WTC11 (cell line): ENCODE data around the gene STX2. TPM values are rescaled to one million over a fixed set of nuclear protein-coding genes. Genes with fewer than 3 reads are reported as not detected.

ENCODE experiments used
- ATAC-seq: fragments of 200-7000 bp; cut with Tn5 transposase; 2 replicates; pipeline ENCODE4 v1.10.0; 2021; ENCODE audit warnings: mild to moderate bottlenecking, moderate library complexity
- CTCF ChIA-PET: fragments of 300-600 bp; sonication (Branson Sonifier 250); formaldehyde crosslinking; loops from one replicate; lab custom pipeline; 2021; ENCODE audit warnings: antibody characterized with exemption; lab: Charles Lee
- POLR2A ChIA-PET: fragments of 350-600 bp; sonication (Branson Sonifier 250); formaldehyde crosslinking; loops from one replicate; lab custom pipeline; 2021; ENCODE audit warnings: antibody characterized with exemption; lab: Charles Lee
- DNase-seq: peaks from one replicate; pipeline ENCODE4 v3.0.0; 2021; ENCODE audit warnings: low spot score
- H3K27ac Mint-ChIP-seq: 2 replicates; pipeline ENCODE4 v1.8.0; 2021; ENCODE audit warnings: mixed read lengths
- H3K27me3 Mint-ChIP-seq: 2 replicates; pipeline ENCODE4 v1.8.0; 2021; ENCODE audit warnings: low read depth, mild to moderate bottlenecking, moderate library complexity, mixed read lengths
- H3K36me3 Mint-ChIP-seq: 2 replicates; pipeline ENCODE4 v1.8.0; 2021; ENCODE audit warnings: mixed read lengths
- H3K4me1 Mint-ChIP-seq: 2 replicates; pipeline ENCODE4 v1.8.0; 2022; ENCODE audit warnings: mixed read lengths
- H3K4me3 Mint-ChIP-seq: 2 replicates; pipeline ENCODE4 v1.8.0; 2021; ENCODE audit warnings: mild to moderate bottlenecking, moderate library complexity, mixed read lengths
- H3K9me3 Mint-ChIP-seq: 2 replicates; pipeline ENCODE4 v1.8.0; 2021; ENCODE audit warnings: mixed read lengths
- ATF1 ChIP-seq: sonication (generic); formaldehyde crosslinking; IDR thresholded peaks from 2 replicates; pipeline ENCODE4 v1.8.1; 2023; ENCODE audit warnings: mild to moderate bottlenecking, moderate library complexity, missing genetic modification reagents
- CREM ChIP-seq: sonication (generic); formaldehyde crosslinking; IDR thresholded peaks from 2 replicates; pipeline ENCODE4 v1.8.1; 2022; ENCODE audit warnings: mild to moderate bottlenecking, missing genetic modification reagents, moderate library complexity
- E2F1 ChIP-seq: sonication (generic); formaldehyde crosslinking; IDR thresholded peaks from 2 replicates; pipeline ENCODE4 v1.8.0; 2022; ENCODE audit warnings: mild to moderate bottlenecking, missing genetic modification reagents
- ELF4 ChIP-seq: sonication (generic); formaldehyde crosslinking; IDR thresholded peaks from 2 replicates; pipeline ENCODE4 v1.8.1; 2022; ENCODE audit warnings: low read depth, mild to moderate bottlenecking, moderate library complexity, missing genetic modification reagents
- GTF2I ChIP-seq: fragments of 250-450 bp; sonication (Bioruptor Pico); conservative IDR thresholded peaks from 2 replicates; pipeline ENCODE4 v1.4.0; 2021; ENCODE audit warnings: mild to moderate bottlenecking
- HMGXB4 ChIP-seq: sonication (generic); formaldehyde crosslinking; IDR thresholded peaks from 2 replicates; pipeline ENCODE4 v1.8.1; 2023; ENCODE audit warnings: mild to moderate bottlenecking, moderate library complexity, missing genetic modification reagents
- MLX ChIP-seq: sonication (generic); formaldehyde crosslinking; IDR thresholded peaks from 2 replicates; pipeline ENCODE4 v1.8.1; 2023; ENCODE audit warnings: mild to moderate bottlenecking, missing genetic modification reagents, moderate library complexity
- PREB ChIP-seq: sonication (generic); formaldehyde crosslinking; IDR thresholded peaks from 2 replicates; pipeline ENCODE4 v1.8.1; 2022; ENCODE audit warnings: mild to moderate bottlenecking, missing genetic modification reagents, moderate library complexity, borderline replicate concordance
- SMAD3 ChIP-seq: sonication (generic); formaldehyde crosslinking; IDR thresholded peaks from 2 replicates; pipeline ENCODE4 v1.8.0; 2022; ENCODE audit warnings: missing genetic modification reagents, mild to moderate bottlenecking, borderline replicate concordance
- TCF7 ChIP-seq: sonication (generic); formaldehyde crosslinking; IDR thresholded peaks from 2 replicates; pipeline ENCODE4 v1.8.0; 2022; ENCODE audit warnings: mild to moderate bottlenecking, low read depth, missing genetic modification reagents, moderate library complexity
- ZBTB21 ChIP-seq: sonication (generic); formaldehyde crosslinking; IDR thresholded peaks from 2 replicates; pipeline ENCODE4 v1.8.1; 2023; ENCODE audit warnings: mild to moderate bottlenecking, missing genetic modification reagents, borderline replicate concordance
- ZNF232 ChIP-seq: sonication (generic); formaldehyde crosslinking; IDR thresholded peaks from 2 replicates; pipeline ENCODE4 v1.8.0; 2022; ENCODE audit warnings: mild to moderate bottlenecking, missing genetic modification reagents
- ZNF423 ChIP-seq: fragments of 250-450 bp; sonication (Bioruptor Pico); IDR thresholded peaks from 2 replicates; pipeline ENCODE4 v2.1.2; 2022; ENCODE audit warnings: mild to moderate bottlenecking, moderate library complexity
- ZSCAN18 ChIP-seq: fragments of 250-450 bp; sonication (Bioruptor Pico); IDR thresholded peaks from 2 replicates; pipeline ENCODE4 v2.1.2; 2022; ENCODE audit warnings: mild to moderate bottlenecking, moderate library complexity
- total RNA-seq: library from RNA; stranded (reverse); gene quantifications from 3 replicates; pipeline ENCODE4 v1.2.3, GENCODE V29; 2021
- TF ChIP-seq, protein P1 (sequence below): sonication (generic); formaldehyde crosslinking; IDR thresholded peaks from 2 replicates; pipeline ENCODE4 v1.8.0; 2022; ENCODE audit warnings: mild to moderate bottlenecking, missing genetic modification reagents
- TF ChIP-seq, protein P2 (sequence below): fragments of 250-450 bp; sonication (Bioruptor Pico); IDR thresholded peaks from 2 replicates; pipeline ENCODE4 v1.9.0; 2021; ENCODE audit warnings: mild to moderate bottlenecking
- TF ChIP-seq, protein P3 (sequence below): fragments of 250-450 bp; sonication (Bioruptor Pico); IDR thresholded peaks from 2 replicates; pipeline ENCODE4 v1.9.0; 2021; ENCODE audit warnings: mild to moderate bottlenecking
- TF ChIP-seq, protein P4 (sequence below): fragments of 250-450 bp; sonication (Bioruptor Pico); conservative IDR thresholded peaks from 2 replicates; pipeline ENCODE4 v1.9.0; 2021; ENCODE audit warnings: mild to moderate bottlenecking

The STX2 gene
- total RNA-seq, 1 experiment from 2014 or later, result 22.7 TPM

DNA sequence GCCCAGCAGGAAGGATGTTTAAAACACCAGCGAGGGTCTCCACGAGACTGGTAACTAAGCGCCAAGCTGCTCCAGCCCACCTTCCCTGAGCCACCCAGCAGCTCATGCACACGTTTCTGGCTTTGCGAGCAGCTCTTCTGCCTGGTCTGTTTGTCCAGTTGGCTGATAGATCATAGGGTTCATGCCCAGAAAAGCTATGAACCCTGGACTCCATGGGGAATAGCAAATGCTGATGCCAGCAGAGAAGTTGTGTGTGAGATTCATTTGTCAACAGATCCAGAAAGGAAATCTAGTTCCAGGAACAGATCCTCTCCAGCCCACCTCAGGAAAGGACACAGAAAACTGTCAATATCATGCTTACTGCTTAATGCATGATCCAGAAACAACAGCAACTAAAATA is 94.8 kb downstream of the STX2 start:
- ChIA-PET CTCF (no interaction called here), POLR2A (no interaction called here)
- DNase-seq (no peak), ATAC-seq (no peak)
- TF ChIP-seq ZNF423 (CRISPR knock-in tag), result no peak
- no peak for TF ChIP-seq ATF1
- no peak for TF ChIP-seq ZSCAN18
- TF ChIP-seq ELF4, result no peak
- no peak for TF ChIP-seq MLX (CRISPR knock-in tag)
- TF ChIP-seq, protein P1, sequence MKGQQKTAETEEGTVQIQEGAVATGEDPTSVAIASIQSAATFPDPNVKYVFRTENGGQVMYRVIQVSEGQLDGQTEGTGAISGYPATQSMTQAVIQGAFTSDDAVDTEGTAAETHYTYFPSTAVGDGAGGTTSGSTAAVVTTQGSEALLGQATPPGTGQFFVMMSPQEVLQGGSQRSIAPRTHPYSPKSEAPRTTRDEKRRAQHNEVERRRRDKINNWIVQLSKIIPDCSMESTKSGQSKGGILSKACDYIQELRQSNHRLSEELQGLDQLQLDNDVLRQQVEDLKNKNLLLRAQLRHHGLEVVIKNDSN, result no peak
- no peak for TF ChIP-seq ZNF232 (CRISPR knock-in tag)
- TF ChIP-seq, protein P2, sequence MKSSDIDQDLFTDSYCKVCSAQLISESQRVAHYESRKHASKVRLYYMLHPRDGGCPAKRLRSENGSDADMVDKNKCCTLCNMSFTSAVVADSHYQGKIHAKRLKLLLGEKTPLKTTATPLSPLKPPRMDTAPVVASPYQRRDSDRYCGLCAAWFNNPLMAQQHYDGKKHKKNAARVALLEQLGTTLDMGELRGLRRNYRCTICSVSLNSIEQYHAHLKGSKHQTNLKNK (CRISPR knock-in tag), result no peak
- H3K4me1 Mint-ChIP-seq, result peaks cover 4% of the 10 kb centered on the region
- no peak overlapping the region for H3K27ac Mint-ChIP-seq
- H3K4me3 Mint-ChIP-seq, result no peak overlapping the region
- peaks cover 24% of the 10 kb centered on the region for H3K9me3 Mint-ChIP-seq
- no peaks in the 10 kb centered on the region for H3K36me3 Mint-ChIP-seq
- H3K27me3 Mint-ChIP-seq, result no peaks in the 10 kb centered on the region; the same call in none of the 2 replicates

GRCh38 chr12:130743606-130744005 is 95.4 kb downstream of the STX2 start:
- ChIA-PET CTCF (no interaction called here), POLR2A (no interaction called here)
- ATAC-seq (no peak), DNase-seq (no peak)
- H3K27me3 Mint-ChIP-seq, result no peaks in the 10 kb centered on the region; the same call in none of the 2 replicates
- H3K36me3 Mint-ChIP-seq, result no peaks in the 10 kb centered on the region
- peaks cover 26% of the 10 kb centered on the region for H3K9me3 Mint-ChIP-seq
- no peak overlapping the region for H3K27ac Mint-ChIP-seq
- peaks cover 4% of the 10 kb centered on the region for H3K4me1 Mint-ChIP-seq
- H3K4me3 Mint-ChIP-seq, result no peak overlapping the region
- no peak for TF ChIP-seq SMAD3
- TF ChIP-seq, protein P3, sequence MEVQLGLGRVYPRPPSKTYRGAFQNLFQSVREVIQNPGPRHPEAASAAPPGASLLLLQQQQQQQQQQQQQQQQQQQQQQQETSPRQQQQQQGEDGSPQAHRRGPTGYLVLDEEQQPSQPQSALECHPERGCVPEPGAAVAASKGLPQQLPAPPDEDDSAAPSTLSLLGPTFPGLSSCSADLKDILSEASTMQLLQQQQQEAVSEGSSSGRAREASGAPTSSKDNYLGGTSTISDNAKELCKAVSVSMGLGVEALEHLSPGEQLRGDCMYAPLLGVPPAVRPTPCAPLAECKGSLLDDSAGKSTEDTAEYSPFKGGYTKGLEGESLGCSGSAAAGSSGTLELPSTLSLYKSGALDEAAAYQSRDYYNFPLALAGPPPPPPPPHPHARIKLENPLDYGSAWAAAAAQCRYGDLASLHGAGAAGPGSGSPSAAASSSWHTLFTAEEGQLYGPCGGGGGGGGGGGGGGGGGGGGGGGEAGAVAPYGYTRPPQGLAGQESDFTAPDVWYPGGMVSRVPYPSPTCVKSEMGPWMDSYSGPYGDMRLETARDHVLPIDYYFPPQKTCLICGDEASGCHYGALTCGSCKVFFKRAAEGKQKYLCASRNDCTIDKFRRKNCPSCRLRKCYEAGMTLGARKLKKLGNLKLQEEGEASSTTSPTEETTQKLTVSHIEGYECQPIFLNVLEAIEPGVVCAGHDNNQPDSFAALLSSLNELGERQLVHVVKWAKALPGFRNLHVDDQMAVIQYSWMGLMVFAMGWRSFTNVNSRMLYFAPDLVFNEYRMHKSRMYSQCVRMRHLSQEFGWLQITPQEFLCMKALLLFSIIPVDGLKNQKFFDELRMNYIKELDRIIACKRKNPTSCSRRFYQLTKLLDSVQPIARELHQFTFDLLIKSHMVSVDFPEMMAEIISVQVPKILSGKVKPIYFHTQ (CRISPR knock-in tag), result no peak
- no peak for TF ChIP-seq HMGXB4 (CRISPR knock-in tag)
- TF ChIP-seq ZBTB21 (CRISPR knock-in tag), result no peak
- no peak for TF ChIP-seq E2F1 (CRISPR knock-in tag)
- TF ChIP-seq, protein P4, sequence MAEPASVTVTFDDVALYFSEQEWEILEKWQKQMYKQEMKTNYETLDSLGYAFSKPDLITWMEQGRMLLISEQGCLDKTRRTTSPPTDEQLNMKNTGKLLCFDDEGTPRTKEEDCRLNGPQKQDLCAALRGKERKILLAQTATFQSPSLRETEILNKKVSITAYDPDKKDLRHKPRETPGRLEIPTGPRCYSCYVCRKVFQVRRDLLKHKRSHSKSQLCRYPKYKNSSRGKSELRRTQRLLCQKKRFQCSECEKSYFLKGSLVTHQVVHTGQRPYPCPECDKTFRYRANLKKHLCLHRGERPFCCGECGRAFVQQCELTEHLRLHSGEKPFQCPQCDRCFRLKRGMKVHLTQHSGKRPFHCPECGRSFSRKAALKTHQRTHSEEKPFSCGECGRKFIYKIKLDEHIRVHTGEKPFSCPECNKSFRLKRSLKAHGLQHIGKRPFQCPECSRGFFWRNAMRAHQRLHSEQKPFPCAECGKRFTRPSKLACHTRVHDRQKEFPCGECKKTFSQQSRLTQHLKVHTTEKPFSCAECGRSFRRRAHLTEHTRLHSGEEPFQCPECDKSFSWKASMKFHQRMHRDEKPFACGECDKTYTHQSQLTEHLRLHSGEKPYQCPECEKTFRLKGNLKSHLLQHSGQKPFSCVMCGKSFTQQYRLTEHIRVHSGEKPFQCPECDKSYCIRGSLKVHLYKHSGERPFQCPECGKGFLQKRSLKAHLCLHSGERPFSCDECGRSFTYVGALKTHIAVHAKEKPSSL (CRISPR knock-in tag), result no peak
- no peak for TF ChIP-seq PREB
- no peak for TF ChIP-seq GTF2I (CRISPR knock-in tag)
- TF ChIP-seq ELF4, result no peak
- TF ChIP-seq TCF7 (CRISPR knock-in tag), result no peak
- TF ChIP-seq CREM (CRISPR knock-in tag), result no peak
- TF ChIP-seq, protein P2 (CRISPR knock-in tag), result no peak
